ENCODE results near the gene XIST. TPM values are rescaled to one million over a fixed set of nuclear protein-coding genes. Genes with fewer than 3 reads are reported as not detected.

XIST gene
- total and polyA plus RNA-seq, 9 of the 15 experiments (the other 6 are each of a cell fraction or from before 2014, with no cell fraction given) = 22.4 to 160 (median 55.5) TPM

DNA sequence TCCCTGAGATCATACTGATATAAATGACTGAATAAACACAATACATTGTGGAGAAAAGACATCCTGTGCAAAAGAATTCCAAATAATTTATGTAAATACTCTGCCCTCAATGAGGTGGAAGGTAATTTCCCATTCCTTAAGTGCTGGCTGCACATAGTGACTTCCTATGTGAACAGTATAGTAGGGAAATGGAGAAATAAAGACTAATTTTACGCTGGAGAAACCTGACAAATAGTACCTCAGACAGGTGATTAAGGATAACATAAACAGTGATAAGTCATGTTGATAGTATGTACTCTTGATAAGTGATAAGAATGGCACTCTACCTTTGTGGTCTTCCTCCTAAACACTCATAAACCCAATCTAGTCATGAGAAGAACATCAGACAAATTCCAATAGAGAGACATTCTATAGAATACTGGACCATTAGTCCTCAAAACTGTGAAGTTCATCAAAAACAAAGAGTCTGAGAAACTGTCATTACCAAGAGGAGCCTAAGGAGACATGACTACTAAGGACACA lies 15.5 kb downstream of the XIST start:
- Histone ChIP-seq H3K9me1 (ENCODE audit: control insufficient read depth, insufficient read depth, low read length) (no peaks in the 10 kb centered on the region), H3K4me2 (ENCODE audit: insufficient read depth, low read length) (no peak overlapping the region), H3K36me3 (ENCODE audit: control insufficient read depth, insufficient read depth, low read length) (peaks cover 48% of the 10 kb centered on the region; the same call in 2 of the 3 replicates), H3K4me1 (replicated peaks in 1 of 2; ENCODE audit: control insufficient read depth in 2 of 2, insufficient read depth in 2 of 2, low read length in 2 of 2) (no peaks in the 10 kb centered on the region), H2AFZ (ENCODE audit: low read depth, low read length) (no peak overlapping the region), H3K27ac (ENCODE audit: extremely low read depth, low read depth, low read length) (no peak overlapping the region), H3K9ac (ENCODE audit: insufficient read depth in 1 of 2, low read depth in 2 of 2, low read length in 2 of 2) (no peak overlapping the region), H4K20me1 (replicated peaks; ENCODE audit: control insufficient read depth, insufficient read depth, low read length) (0 out of 2 replicates have a peak, but pooled peaks cover 20% of the 10 kb centered on the region), H3K79me2 (ENCODE audit: control insufficient read depth, insufficient read depth, low read length) (peaks cover 93% of the 10 kb centered on the region), H3K27me3 (ENCODE audit: control insufficient read depth in 2 of 2, insufficient read depth in 2 of 2, low read length in 2 of 2) (no peaks in the 10 kb centered on the region), H3K9me3 (replicated peaks; ENCODE audit: control insufficient read depth, insufficient read depth, low read depth, low read length) (no peaks in the 10 kb centered on the region), H3K4me3 (no peak overlapping the region)
- intact Hi-C loops (cut with micrococcal nuclease) = no loop called here
- FAIRE-seq (no peak), ATAC-seq (no peak), DNase-seq (ENCODE audit: extremely low read depth in 1 of 4, low spot score in 3 of 4) (no peak)
- ChIA-PET POLR2A (no interaction called here), CTCF (ENCODE audit: low intra/inter-chr PET ratio) (no interaction called here)
- 28% methylated on average over 1 of the region's 1 CpG for WGBS (ENCODE audit: insufficient coverage, low coverage, missing lambda C conversion rate)
- TF ChIP-seq BMI1 (IDR thresholded peaks at IDR 0.05; ENCODE audit: low read length) = no peak
- TF ChIP-seq ZSCAN32 (CRISPR knock-in tag; IDR thresholded peaks at IDR 0.05) = no peak
- in situ Hi-C loops (cut with MboI) = no loop called here
- no TSS peak for BruUV-seq (replicated peaks)

DNA sequence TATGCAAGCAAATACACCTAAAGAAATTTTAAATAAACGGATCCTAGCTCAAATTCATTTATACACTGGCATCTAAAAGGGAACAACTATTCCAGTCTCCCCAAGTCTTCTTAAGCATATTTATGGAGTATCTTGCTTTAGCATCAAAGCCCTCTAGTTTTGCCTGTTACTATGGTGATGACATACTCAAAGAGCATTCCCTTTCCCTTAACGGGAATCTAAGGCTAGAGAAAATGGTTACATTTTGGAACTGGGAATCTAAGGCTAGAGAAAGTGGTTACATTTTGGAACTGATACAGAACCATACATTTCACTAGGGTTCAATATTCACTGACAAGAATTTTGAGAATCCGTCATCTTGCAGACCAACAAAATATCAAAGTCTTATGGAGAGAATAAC lies 18.3 kb downstream of the XIST start:
- H3K79me2 ChIP-seq (ENCODE audit: control insufficient read depth, insufficient read depth, low read length) = peaks cover 72% of the 10 kb centered on the region

More for the DNA sequence above, 18.3 kb downstream of the XIST start:
- WGBS (ENCODE audit: insufficient coverage, low coverage, missing lambda C conversion rate) = 44% methylated on average over 3 of the region's 3 CpGs
- ATAC-seq = no peak
- intact Hi-C loops (cut with micrococcal nuclease) = no loop called here
- no peak overlapping the region for H2AFZ ChIP-seq (ENCODE audit: low read depth, low read length)
- DNase-seq (ENCODE audit: extremely low read depth in 1 of 4, low spot score in 3 of 4) = no peak
- H3K9ac ChIP-seq (ENCODE audit: insufficient read depth in 1 of 2, low read depth in 2 of 2, low read length in 2 of 2) = no peak overlapping the region
- no peaks in the 10 kb centered on the region for H3K27me3 ChIP-seq (ENCODE audit: control insufficient read depth in 2 of 2, insufficient read depth in 2 of 2, low read length in 2 of 2)
- no peak overlapping the region for H3K27ac ChIP-seq (ENCODE audit: extremely low read depth, low read depth, low read length)
- POLR2A ChIA-PET = no interaction called here
- in situ Hi-C loops (cut with MboI) = no loop called here
- peaks cover 59% of the 10 kb centered on the region; the same call in 2 of the 3 replicates for H3K36me3 ChIP-seq (ENCODE audit: control insufficient read depth, insufficient read depth, low read length)
- peak; percentile 22; the same call in 1 of the 2 replicates for TF ChIP-seq RFX1 (IDR thresholded peaks at IDR 0.05)
- no peak for TF ChIP-seq KDM1A (IDR thresholded peaks at IDR 0.05)
- no peak for TF ChIP-seq ZKSCAN3 (CRISPR knock-in tag; IDR thresholded peaks at IDR 0.05)
- no TSS peak for BruUV-seq (replicated peaks)
- no peaks in the 10 kb centered on the region for H3K9me3 ChIP-seq (replicated peaks; ENCODE audit: control insufficient read depth, insufficient read depth, low read depth, low read length)
- H3K4me2 ChIP-seq (ENCODE audit: insufficient read depth, low read length) = no peak overlapping the region
- CTCF ChIA-PET (ENCODE audit: low intra/inter-chr PET ratio) = no interaction called here
- no peaks in the 10 kb centered on the region for H3K4me1 ChIP-seq (replicated peaks in 1 of 2; ENCODE audit: control insufficient read depth in 2 of 2, insufficient read depth in 2 of 2, low read length in 2 of 2)
- H4K20me1 ChIP-seq (replicated peaks; ENCODE audit: control insufficient read depth, insufficient read depth, low read length) = peaks cover 14% of the 10 kb centered on the region; the same call in 1 of the 2 replicates
- H3K4me3 ChIP-seq = no peak overlapping the region
- no peaks in the 10 kb centered on the region for H3K9me1 ChIP-seq (ENCODE audit: control insufficient read depth, insufficient read depth, low read length)
- no peak for FAIRE-seq

All from K562 (cell line).